Muscle layer of duodenum (tissue), 2 donors: ENCODE measurements around the gene GDF15.
"Not testable (repeated sequence)": the region's sequence is repeated elsewhere in the genome, so short reads cannot be mapped to it uniquely, and the experiment has no call there.

Source experiments
- H3K27ac ChIP-seq: one replicate; pipeline ENCODE4 v1.7.0; 2013; ENCODE audit warnings: mild to moderate bottlenecking, low read length
- H3K27me3 ChIP-seq: one replicate; pipeline ENCODE4 v1.7.0; 2013; ENCODE audit warnings: low read depth, mild to moderate bottlenecking, control low read depth, low read length
- H3K36me3 ChIP-seq, 2 donors: one replicate each; pipeline ENCODE4 v1.7.0; 2013; ENCODE audit warnings: low read length in 2 of 2, control low read depth in 1 of 2, mild to moderate bottlenecking in 1 of 2; ENCODE audit not compliant: insufficient read depth in 2 of 2, control insufficient read depth in 1 of 2
- H3K4me1 ChIP-seq, 2 donors: one replicate each; pipeline ENCODE4 v1.7.0; 2013; ENCODE audit warnings: low read length in 2 of 2, mild to moderate bottlenecking in 2 of 2, control low read depth in 1 of 2, moderate library complexity in 1 of 2; ENCODE audit not compliant: insufficient read depth in 2 of 2, control insufficient read depth in 1 of 2
- H3K4me3 ChIP-seq, 2 donors: one replicate each; pipeline ENCODE4 v1.7.0; 2013; ENCODE audit warnings: low read length in 2 of 2, low read depth in 1 of 2, mild to moderate bottlenecking in 1 of 2
- H3K9me3 ChIP-seq, 2 donors: one replicate each; pipeline ENCODE4 v1.7.0; 2013; ENCODE audit warnings: low read length in 2 of 2, control low read depth in 1 of 2, mild to moderate bottlenecking in 1 of 2; ENCODE audit not compliant: control insufficient read depth in 1 of 2
- donor health status: healthy.

Gene GDF15

DNA sequence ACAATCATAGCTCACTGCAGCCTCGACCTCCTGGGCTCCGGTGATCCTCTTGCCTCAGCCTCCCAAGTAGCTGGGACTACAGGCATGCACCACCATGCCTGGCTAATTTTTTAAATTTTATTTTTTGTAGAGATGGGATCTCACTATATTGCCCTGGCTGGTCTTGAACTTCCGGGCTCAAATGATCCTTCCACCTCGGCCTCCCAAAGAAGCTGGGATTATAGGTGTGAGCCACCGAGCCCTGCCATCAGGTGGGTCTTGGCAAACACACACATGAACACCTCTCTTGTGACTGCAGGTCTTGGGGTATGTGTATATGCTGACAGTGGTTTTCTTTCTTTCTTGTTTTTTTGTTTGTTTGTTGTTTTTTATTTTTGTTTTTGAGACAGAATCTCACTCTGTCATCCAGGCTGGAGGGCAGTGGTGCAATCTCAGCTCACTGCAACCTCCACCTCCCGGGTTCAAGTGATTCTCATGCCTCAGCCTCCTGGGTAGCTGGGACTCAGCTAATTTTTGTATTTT lies 37.1 kb upstream of the GDF15 start:
- not testable (repeated sequence) for H3K27ac ChIP-seq, H3K4me3 ChIP-seq
- peaks cover 3 to 10% of the 10 kb centered on the region in 2 donors for H3K36me3 ChIP-seq

DNA sequence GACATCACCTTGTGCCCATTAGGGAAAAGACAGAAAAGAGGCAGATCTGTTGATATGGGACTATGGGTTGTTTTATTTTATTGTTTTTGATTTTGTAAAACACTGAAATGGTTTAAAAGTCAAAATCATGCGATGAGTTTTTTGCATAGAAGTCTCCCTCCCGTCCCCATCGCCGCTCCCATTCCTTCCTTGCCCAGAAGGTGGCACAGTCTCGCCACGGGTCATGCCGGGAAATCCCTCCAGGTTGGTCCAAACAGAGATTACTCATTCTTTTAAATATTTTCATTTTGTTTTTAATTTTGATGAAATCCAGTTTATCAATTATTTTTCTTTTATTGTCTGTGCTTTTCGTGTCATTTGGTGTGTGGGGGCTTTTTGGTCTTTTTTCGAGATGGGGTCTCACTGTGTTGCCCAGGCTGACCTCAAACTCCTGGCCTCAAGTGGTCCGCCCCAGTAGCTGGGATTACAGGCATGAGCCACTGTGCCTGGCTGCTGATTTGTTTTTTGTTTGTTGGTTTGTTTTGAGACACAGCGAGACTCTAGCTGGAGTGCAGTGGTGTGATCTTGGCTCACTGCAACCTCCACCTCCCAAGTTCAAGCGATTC lies 36.3 kb upstream of the GDF15 start:
- Histone ChIP-seq H3K27me3 (no peaks in the 10 kb centered on the region), H3K9me3 (no peaks in the 10 kb centered on the region), H3K4me3 (no peak overlapping the region), H3K4me1 (no peaks in the 10 kb centered on the region), H3K27ac (no peak overlapping the region), H3K36me3 (peaks cover 3 to 6% of the 10 kb centered on the region in 2 donors)

More for the DNA sequence above, 37.1 kb upstream of the GDF15 start:
- H3K4me1 ChIP-seq, H3K27me3 ChIP-seq, H3K9me3 ChIP-seq: not testable (repeated sequence)

DNA sequence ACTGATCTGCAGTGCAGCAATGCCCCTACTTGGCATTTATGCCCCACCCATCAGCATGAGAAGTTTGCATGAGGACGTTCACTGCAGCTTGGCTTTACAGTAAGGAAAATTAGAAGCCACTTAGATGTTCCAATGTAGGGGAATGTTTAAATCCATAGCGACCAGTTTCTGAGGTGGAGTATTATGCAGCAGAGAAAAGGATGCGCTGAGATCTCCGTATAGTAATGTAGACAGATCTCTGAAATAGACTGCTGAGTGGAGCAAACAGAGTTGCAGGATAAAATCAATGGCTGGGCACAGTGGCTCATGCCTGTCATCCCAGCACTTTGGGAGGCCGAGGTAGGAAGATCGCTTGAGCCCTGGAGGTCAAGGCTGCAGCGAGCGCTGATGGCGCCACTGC lies 35.5 kb upstream of the GDF15 start:
- Histone ChIP-seq H3K4me3 (no peak overlapping the region), H3K27me3 (no peaks in the 10 kb centered on the region), H3K27ac (no peak overlapping the region), H3K9me3 (no peaks in the 10 kb centered on the region), H3K36me3 (peaks cover 5 to 7% of the 10 kb centered on the region in 2 donors), H3K4me1 (no peaks in the 10 kb centered on the region)

DNA sequence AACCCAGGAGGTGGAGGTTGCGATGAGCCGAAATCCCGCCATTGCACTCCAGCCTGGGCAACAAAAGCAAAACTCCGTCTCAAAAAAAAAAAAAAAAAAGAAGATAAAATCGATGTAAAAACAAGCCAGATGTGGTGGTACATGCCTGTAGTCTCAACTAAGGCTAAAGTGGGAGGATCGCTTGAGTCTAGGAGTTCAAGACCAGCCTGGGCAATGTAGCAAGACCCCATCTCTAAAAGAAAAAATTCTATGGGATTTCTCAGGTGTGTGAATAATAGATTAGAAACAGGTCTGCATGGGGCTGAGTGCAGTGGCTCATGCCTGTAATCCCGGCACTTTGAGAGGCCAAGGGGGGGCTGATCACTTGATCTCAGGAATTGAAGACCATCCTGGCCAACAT lies 34.4 kb upstream of the GDF15 start:
- Histone ChIP-seq H3K4me1 (no peaks in the 10 kb centered on the region), H3K27me3 (no peaks in the 10 kb centered on the region), H3K36me3 (peaks cover 7 to 10% of the 10 kb centered on the region in 2 donors), H3K9me3 (no peaks in the 10 kb centered on the region), H3K4me3 (no peak overlapping the region), H3K27ac (no peak overlapping the region)

DNA sequence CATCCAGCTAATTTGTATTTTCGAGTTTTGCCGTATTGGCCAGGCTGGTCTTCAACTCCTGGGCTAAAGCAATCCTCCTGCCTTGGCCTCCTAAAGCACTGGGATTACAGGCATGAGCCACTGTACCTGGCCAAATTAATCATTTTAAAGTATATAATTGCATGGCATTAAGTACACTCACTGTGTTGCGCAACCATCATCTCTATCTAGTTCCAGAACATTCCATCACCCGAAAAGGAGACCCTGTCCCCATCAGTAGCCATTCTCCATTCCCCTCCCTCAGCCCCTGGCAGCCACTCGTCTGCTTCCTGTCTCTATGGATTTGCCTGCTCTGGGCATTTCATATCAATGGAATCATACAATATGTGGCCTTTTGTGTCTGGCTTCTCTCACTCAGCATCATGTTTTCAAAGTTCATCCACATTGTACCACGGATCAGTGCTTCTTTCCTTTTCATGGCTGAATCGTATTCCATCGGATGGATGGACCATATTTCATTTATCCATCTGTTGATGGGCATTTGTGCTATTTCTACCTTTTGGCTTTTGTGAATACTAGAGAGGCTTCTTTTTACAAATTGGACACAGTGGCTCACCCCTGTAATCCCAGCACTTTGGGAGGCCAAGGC lies 32.5 kb upstream of the GDF15 start:
- peaks cover 20 to 23% of the 10 kb centered on the region in 2 donors for H3K36me3 ChIP-seq
- no peak overlapping the region for H3K27ac ChIP-seq
- no peak overlapping the region for H3K4me3 ChIP-seq
- no peaks in the 10 kb centered on the region for H3K4me1 ChIP-seq
- H3K27me3 ChIP-seq: no peaks in the 10 kb centered on the region
- no peaks in the 10 kb centered on the region for H3K9me3 ChIP-seq

DNA sequence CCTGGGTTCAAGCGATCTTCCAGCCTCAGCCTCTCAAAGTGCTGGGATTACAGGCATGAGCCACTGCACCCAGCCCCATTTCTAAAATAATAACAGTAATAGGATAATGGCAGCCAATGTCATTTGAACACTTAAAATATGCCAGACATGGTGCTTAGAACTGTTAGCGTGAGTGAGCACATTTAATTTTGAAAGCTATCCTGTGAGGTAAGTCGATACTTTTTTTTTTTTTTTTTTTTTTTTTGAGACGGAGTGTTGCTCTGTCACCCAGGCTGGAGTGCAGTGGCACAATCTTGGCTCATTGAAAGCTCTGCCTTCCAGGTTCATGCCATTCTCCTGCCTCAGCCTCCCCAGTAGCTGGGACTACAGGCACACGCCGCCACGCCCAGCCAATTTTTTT lies 31.2 kb upstream of the GDF15 start:
- peaks cover 20 to 33% of the 10 kb centered on the region in 2 donors for H3K36me3 ChIP-seq
- H3K9me3 ChIP-seq: not testable (repeated sequence)

DNA sequence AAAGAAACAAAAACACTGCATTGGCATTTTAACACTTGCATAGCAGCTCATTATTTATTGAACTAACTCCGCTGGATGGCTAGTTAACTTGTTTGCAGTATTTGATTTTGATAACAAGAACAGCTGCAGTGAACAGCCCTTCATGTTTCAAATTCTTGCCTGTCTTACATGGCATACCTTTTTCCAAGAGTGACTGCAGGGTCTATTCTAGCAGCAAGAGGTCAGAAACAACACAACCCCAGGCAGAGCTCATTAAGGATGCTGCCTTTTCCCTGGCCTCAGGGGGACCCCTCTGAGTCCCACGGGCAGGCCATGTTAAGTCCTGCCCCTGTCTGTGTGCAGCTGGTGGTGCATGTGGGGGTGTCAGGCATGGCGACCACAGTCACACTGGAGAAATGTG lies 28.9 kb upstream of the GDF15 start:
- H3K4me1 ChIP-seq: no peaks in the 10 kb centered on the region
- H3K9me3 ChIP-seq: no peaks in the 10 kb centered on the region
- H3K27me3 ChIP-seq: no peaks in the 10 kb centered on the region
- H3K4me3 ChIP-seq: no peak overlapping the region
- no peak overlapping the region for H3K27ac ChIP-seq
- H3K36me3 ChIP-seq: peaks cover 25 to 32% of the 10 kb centered on the region in 2 donors

More for the DNA sequence above, 31.2 kb upstream of the GDF15 start:
- not testable (repeated sequence) for H3K27ac ChIP-seq, H3K4me3 ChIP-seq, H3K4me1 ChIP-seq, H3K27me3 ChIP-seq

DNA sequence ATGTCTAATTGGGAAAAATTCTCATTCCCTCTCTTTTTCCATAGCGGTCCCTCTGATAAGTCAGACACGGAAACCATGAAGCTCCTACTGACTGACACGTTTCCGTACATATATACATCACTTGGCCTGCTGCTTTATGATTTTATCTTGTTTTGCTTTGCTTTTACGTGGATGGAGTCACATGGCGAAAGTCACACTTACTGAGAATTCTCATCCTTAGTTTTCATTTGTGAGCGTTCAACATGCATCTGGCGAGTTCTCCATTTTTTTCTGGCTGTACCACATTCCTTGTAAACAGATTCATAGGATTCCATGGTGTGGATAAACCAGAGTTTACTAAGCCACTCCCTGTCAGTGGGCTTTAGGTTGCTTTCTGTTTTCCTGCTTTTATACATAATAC lies 24.3 kb upstream of the GDF15 start:
- Histone ChIP-seq H3K27ac (no peak overlapping the region), H3K27me3 (no peaks in the 10 kb centered on the region), H3K4me1 (peaks cover 4 to 5% of the 10 kb centered on the region in 2 donors), H3K4me3 (no peak overlapping the region), H3K9me3 (no peaks in the 10 kb centered on the region), H3K36me3 (peaks cover 23 to 24% of the 10 kb centered on the region in 2 donors)

DNA sequence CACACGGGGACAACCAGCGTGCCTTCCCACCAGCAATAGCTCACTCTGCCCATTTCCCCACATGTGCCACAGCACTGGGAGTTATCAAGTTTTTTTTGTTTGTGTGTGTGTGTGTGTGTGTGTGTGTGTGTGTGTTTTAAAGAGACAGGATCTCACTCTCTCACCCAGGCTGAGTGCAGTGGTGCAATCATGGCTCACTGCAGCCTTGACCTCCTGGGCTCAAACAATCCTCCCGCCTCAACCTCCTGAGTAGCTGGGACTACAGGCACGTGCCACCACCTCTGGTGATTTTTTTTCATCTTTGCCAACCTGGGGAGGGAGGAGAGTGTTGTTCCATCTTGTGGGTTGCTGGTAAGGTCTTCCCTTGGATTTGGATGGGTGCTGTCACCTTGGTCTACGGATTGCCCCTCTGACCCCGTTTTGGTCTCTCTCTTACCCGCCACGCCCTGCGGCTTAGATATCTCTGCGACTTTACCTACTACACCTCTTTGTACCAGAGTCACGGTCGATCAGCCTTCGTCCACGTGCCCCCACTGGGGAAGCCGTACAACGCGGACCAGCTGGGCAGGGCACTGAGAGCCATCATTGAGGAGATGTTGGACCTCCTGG lies 22.9 kb upstream of the GDF15 start:
- Histone ChIP-seq H3K4me1 (peaks cover 4 to 5% of the 10 kb centered on the region in 2 donors), H3K9me3 (no peaks in the 10 kb centered on the region), H3K4me3 (no peak overlapping the region), H3K27ac (no peak overlapping the region), H3K36me3 (peaks cover 10 to 11% of the 10 kb centered on the region in 2 donors), H3K27me3 (no peaks in the 10 kb centered on the region)

DNA sequence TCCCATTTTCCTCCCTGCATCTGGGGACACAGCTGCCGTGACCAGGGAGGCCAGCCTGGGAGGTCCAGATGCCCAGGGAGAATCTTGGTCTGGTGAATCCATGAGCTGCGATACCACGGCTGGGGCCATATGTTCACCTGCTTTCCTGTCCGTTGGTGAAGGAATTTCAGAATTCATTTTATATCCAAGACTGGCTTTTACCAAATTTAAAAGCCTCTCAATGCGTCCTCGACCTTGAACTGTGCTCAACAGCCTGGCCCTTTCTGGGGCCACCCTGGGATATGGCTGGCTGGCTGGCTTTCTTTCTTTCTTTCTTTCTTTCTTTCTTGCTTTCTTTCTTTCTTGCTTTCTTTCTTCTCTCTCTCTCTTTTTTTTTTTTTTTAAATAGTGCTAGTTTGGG lies 22.2 kb upstream of the GDF15 start:
- H3K4me3 ChIP-seq: no peak overlapping the region
- H3K9me3 ChIP-seq: no peaks in the 10 kb centered on the region
- peaks cover 10 to 11% of the 10 kb centered on the region in 2 donors for H3K36me3 ChIP-seq
- H3K27ac ChIP-seq: no peak overlapping the region
- H3K4me1 ChIP-seq: peaks cover 4 to 5% of the 10 kb centered on the region in 2 donors
- H3K27me3 ChIP-seq: no peaks in the 10 kb centered on the region

DNA sequence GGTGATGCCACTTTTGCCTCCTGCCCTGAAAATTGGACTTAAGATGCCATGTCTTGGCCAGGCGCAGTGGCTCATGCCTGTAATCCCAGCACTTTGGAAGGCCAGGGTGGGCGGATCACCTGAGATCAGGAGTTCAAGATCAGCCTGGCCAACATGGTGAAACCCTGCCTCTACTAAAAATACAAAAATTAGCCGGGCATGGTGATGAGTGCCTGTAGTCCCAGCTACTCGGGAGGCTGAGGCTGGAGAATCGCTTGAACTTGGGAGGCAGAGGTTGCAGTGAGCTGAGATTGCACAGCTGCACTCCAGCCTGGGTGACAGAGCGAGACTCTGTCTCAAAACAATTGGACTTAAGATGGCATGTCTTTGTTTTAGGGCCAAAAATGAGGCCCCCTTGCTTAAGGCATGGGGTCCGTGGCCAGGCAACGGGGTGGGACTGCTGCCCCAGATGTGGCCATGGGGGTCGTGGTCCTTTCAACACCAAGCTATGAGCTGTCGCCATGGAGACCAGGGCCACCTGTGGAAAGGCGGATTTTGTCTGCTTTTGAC lies 21.6 kb upstream of the GDF15 start:
- Histone ChIP-seq H3K36me3 (peaks cover 6 to 10% of the 10 kb centered on the region in 2 donors), H3K27ac (peak overlapping the region; percentile 47)
- H3K27me3 ChIP-seq, H3K4me3 ChIP-seq, H3K4me1 ChIP-seq, H3K9me3 ChIP-seq: not testable (repeated sequence)
